ENCODE results near the gene MAGI2. TPM values are rescaled to one million over a fixed set of nuclear protein-coding genes. Genes with fewer than 3 reads are reported as not detected.

Gene MAGI2
- total RNA-seq, result 10 to 100 TPM; 16.6 to 20.4 (median 19.1) TPM
- 10 to 100 TPM in 1 of 2 donors, 1 to 10 TPM in 1; 7.1 to 12.5 TPM for polyA plus RNA-seq
- long read RNA-seq, donor 1, partial matches to known transcripts, result 1 of 12 reads
- long read RNA-seq, donor 1, other reads (novel, unspliced or antisense), result 11 of 12 reads
- long read RNA-seq, donor 2, partial matches to known transcripts, result 0 of 1 reads
- long read RNA-seq, donor 2, other reads (novel, unspliced or antisense), result 0 of 1 reads
- long read RNA-seq, donor 3, partial matches to known transcripts, result 1 of 41 reads
- long read RNA-seq, donor 3, other reads (novel, unspliced or antisense), result 40 of 41 reads

- Histone ChIP-seq H3K27me3 (no peaks in the 10 kb centered on the region), H3K4me1 (ENCODE audit: insufficient read depth) (peaks cover 7% of the 10 kb centered on the region), H3K36me3 (no peaks in the 10 kb centered on the region), H3K27ac (peak within 1 kb of the TSS; percentile 93 to 98), H3K4me3 (peak within 1 kb of the TSS; percentile 72), H3K9me3 (no peaks in the 10 kb centered on the region)
- WGBS, 3 donors, result 0 to 1% (median 1%) methylated on average over 66 to 67 of the region's 67 CpGs
- TF ChIP-seq EP300 (IDR thresholded peaks at IDR 0.05) (no peak), CTCF (IDR thresholded peaks at IDR 0.05) (peak in 1 of 3 donors; percentile 8), POLR2A (IDR thresholded peaks at IDR 0.05) (peak; percentile 82)
- intact Hi-C loops (cut with DNase I), result loop anchor here in 1 of 4 donors (5.0 to 10.0 kb wide), 2 partner anchors 1436 to 1659 kb away; partner anchors contain the start of genes PHTF2 and TMEM60
- DNase-seq, result peak; percentile 92 to 95 (median 93)
These were observed at the start of gene MAGI2 for GRCh38 chr7:79453558-79454360. Gene MAGI2, minus strand, starts transcription at chr7:79453667. Its CDS starts 347 bp downstream, at chr7:79453320.

GRCh38 chr7:79502151-79502550, 48.7 kb upstream of the MAGI2 start:
- intact Hi-C loops (cut with DNase I), result no loop called here

GRCh38 chr7:79500759-79501158, 47.3 kb upstream of the MAGI2 start:
- peaks cover 4% of the 10 kb centered on the region for H3K4me1 ChIP-seq (ENCODE audit: insufficient read depth)
- TF ChIP-seq POLR2A (IDR thresholded peaks at IDR 0.05) (no peak), CTCF (IDR thresholded peaks at IDR 0.05) (no peak), EP300 (IDR thresholded peaks at IDR 0.05) (no peak)
- intact Hi-C loops (cut with DNase I), result no loop called here
- no peaks in the 10 kb centered on the region for H3K9me3 ChIP-seq
- no peak overlapping the region for H3K27ac ChIP-seq
- no peak overlapping the region for H3K4me3 ChIP-seq
- no peaks in the 10 kb centered on the region for H3K27me3 ChIP-seq
- no peaks in the 10 kb centered on the region for H3K36me3 ChIP-seq
- no peak for DNase-seq

More at GRCh38 chr7:79502151-79502550, 48.7 kb upstream of the MAGI2 start:
- no peak overlapping the region for H3K4me3 ChIP-seq
- no peaks in the 10 kb centered on the region for H3K27me3 ChIP-seq
- H3K4me1 ChIP-seq (ENCODE audit: insufficient read depth), result peaks cover 4% of the 10 kb centered on the region
- no peak overlapping the region for H3K27ac ChIP-seq
- H3K9me3 ChIP-seq, result no peaks in the 10 kb centered on the region
- TF ChIP-seq POLR2A (IDR thresholded peaks at IDR 0.05) (no peak), CTCF (IDR thresholded peaks at IDR 0.05) (no peak), EP300 (IDR thresholded peaks at IDR 0.05) (no peak)
- DNase-seq, result no peak
- 93 to 94% (median 94%) methylated on average over 1 of the region's 1 CpG for WGBS, 3 donors
- H3K36me3 ChIP-seq, result no peaks in the 10 kb centered on the region

- intact Hi-C loops (cut with DNase I), result no loop called here
- no peaks in the 10 kb centered on the region for H3K4me1 ChIP-seq (ENCODE audit: insufficient read depth)
- TF ChIP-seq EP300 (IDR thresholded peaks at IDR 0.05) (no peak), POLR2A (IDR thresholded peaks at IDR 0.05) (no peak), CTCF (IDR thresholded peaks at IDR 0.05) (no peak)
- H3K4me3 ChIP-seq, result no peak overlapping the region
- WGBS, 3 donors, result 81 to 86% (median 81%) methylated on average over 3 of the region's 3 CpGs
- no peak for DNase-seq
- no peaks in the 10 kb centered on the region for H3K27me3 ChIP-seq
- no peaks in the 10 kb centered on the region for H3K36me3 ChIP-seq
- no peaks in the 10 kb centered on the region for H3K9me3 ChIP-seq
- no peak overlapping the region for H3K27ac ChIP-seq
These were observed 44.3 kb upstream of the MAGI2 start for GRCh38 chr7:79497728-79498127.

Measured in ovary (tissue), 10 donors.